B cell (primary cell): ENCODE measurements around the gene PCDHB8. TPM values are rescaled to one million over a fixed set of nuclear protein-coding genes. Genes with fewer than 3 reads are reported as not detected.
"Not testable (repeated sequence)": the region's sequence is repeated elsewhere in the genome, so short reads cannot be mapped to it uniquely, and the experiment has no call there.

ENCODE experiments used
- ATAC-seq: fragments of 200-7000 bp; cut with Tn5 transposase; one replicate; pipeline ENCODE4 v1.10.0; 2021; ENCODE audit warnings: low read depth, mild to moderate bottlenecking, moderate number of reproducible peaks, moderate library complexity
- CTCF ChIA-PET: fragments of 350-600 bp; sonication (Branson Sonifier 250); formaldehyde crosslinking; loops from one replicate; lab custom pipeline; 2021; ENCODE audit warnings: antibody characterized with exemption, inconsistent platforms; lab: Charles Lee
- POLR2A ChIA-PET: fragments of 350-600 bp; sonication (Branson Sonifier 250); formaldehyde crosslinking; loops from one replicate; lab custom pipeline; 2021; ENCODE audit warnings: antibody characterized with exemption; lab: Charles Lee
- DNase-seq: peaks from one replicate; pipeline ENCODE4 v3.0.0; 2013
- H2AFZ ChIP-seq: 2 replicates; pipeline ENCODE4 v1.6.1; 2012; ENCODE audit warnings: mild to moderate bottlenecking, low read depth, low read length; ENCODE audit not compliant: insufficient read depth, poor library complexity, severe bottlenecking
- H3K27ac ChIP-seq, 2 donors: 1 replicate in 1 of 2; 2 replicates in 1 of 2; pipeline ENCODE4 v1.5.1; 2012 to 2013; ENCODE audit warnings: low read length in 2 of 2, mild to moderate bottlenecking in 2 of 2, moderate library complexity in 1 of 2
- H3K27me3 ChIP-seq, 4 experiments: fragments of 200-600 bp in 1 of 4; sonication (generic) in 1 of 4; replicated peaks in 1 of 4; 1 replicate in 2 of 4; 2 replicates in 2 of 4; pipeline versions ENCODE4 v1.6.1 to v1.7.0; 2013 to 2016; ENCODE audit warnings: low read length in 3 of 4, mild to moderate bottlenecking in 2 of 4, mixed read lengths in 1 of 4, moderate library complexity in 1 of 4; ENCODE audit not compliant: insufficient read depth in 4 of 4, control insufficient read depth in 3 of 4; ENCODE audit errors: control extremely low read depth in 1 of 4
- H3K36me3 ChIP-seq, 2 experiments: replicated peaks in 1 of 2; 1 replicate in 1 of 2; 2 replicates in 1 of 2; pipeline versions ENCODE4 v1.6.1 to v1.7.1; 2013; ENCODE audit warnings: low read length in 1 of 2; ENCODE audit not compliant: insufficient read depth in 2 of 2, control insufficient read depth in 1 of 2; ENCODE audit errors: control extremely low read depth in 1 of 2, extremely low read depth in 1 of 2
- H3K4me1 ChIP-seq, 2 donors: fragments of 200-600 bp in 1 of 2; sonication (generic) in 1 of 2; 1 replicate in 1 of 2; 2 replicates in 1 of 2; pipeline versions ENCODE4 v1.5.1 to v1.6.1; 2013 to 2017; ENCODE audit warnings: low read length in 2 of 2; ENCODE audit not compliant: control insufficient read depth in 2 of 2, insufficient read depth in 2 of 2
- H3K4me2 ChIP-seq: replicated peaks from 2 replicates; pipeline ENCODE3; 2012; ENCODE audit warnings: mild to moderate bottlenecking, low read depth, low read length; ENCODE audit not compliant: poor library complexity, severe bottlenecking
- H3K4me3 ChIP-seq, 5 experiments: fragments of 200-600 bp in 1 of 5; sonication (generic) in 1 of 5; 1 replicate in 3 of 5; 2 replicates in 2 of 5; pipeline versions ENCODE4 v1.5.1 to v1.7.0; 2011 to 2016; ENCODE audit warnings: low read length in 4 of 5, mild to moderate bottlenecking in 4 of 5, low read depth in 2 of 5, control low read depth in 1 of 5, moderate library complexity in 1 of 5; ENCODE audit not compliant: insufficient read depth in 1 of 5; ENCODE audit errors: control extremely low read depth in 1 of 5, extremely low read depth in 1 of 5
- H3K79me2 ChIP-seq: fragments of 200-600 bp; sonication (generic); one replicate; pipeline ENCODE4 v1.6.0; 2016; ENCODE audit warnings: low read length; ENCODE audit not compliant: control insufficient read depth, insufficient read depth
- H3K9ac ChIP-seq: fragments of 200-600 bp; sonication (generic); 2 replicates; pipeline ENCODE4 v1.6.1; 2017; ENCODE audit warnings: mild to moderate bottlenecking, low read length, moderate library complexity
- H3K9me3 ChIP-seq, 3 donors: one replicate each; pipeline versions ENCODE4 v1.6.1 to v1.7.1; 2013; ENCODE audit warnings: low read length in 2 of 3; ENCODE audit not compliant: control insufficient read depth in 2 of 3, insufficient read depth in 1 of 3; ENCODE audit errors: control extremely low read depth in 1 of 3
- H4K20me1 ChIP-seq: 2 replicates; pipeline ENCODE4 v1.6.0; 2012; ENCODE audit warnings: mild to moderate bottlenecking, low read length; ENCODE audit not compliant: insufficient read depth, control insufficient read depth, poor library complexity, severe bottlenecking
- H3K27ac Mint-ChIP-seq: one replicate; pipeline ENCODE4 v1.8.0; 2021; ENCODE audit warnings: mixed read lengths
- H3K27me3 Mint-ChIP-seq: one replicate; pipeline ENCODE4 v1.8.0; 2021; ENCODE audit warnings: mixed read lengths
- H3K4me1 Mint-ChIP-seq: one replicate; pipeline ENCODE4 v1.8.0; 2021; ENCODE audit warnings: mixed read lengths
- H3K4me3 Mint-ChIP-seq: one replicate; pipeline ENCODE4 v1.8.0; 2021; ENCODE audit warnings: mixed read lengths
- H3K9me3 Mint-ChIP-seq: one replicate; pipeline ENCODE4 v1.8.0; 2022; ENCODE audit warnings: mixed read lengths; ENCODE audit not compliant: insufficient read depth
- EZH2 ChIP-seq: IDR thresholded peaks from 2 replicates; pipeline ENCODE4 v1.6.1; 2012; ENCODE audit warnings: borderline replicate concordance, low read depth, mild to moderate bottlenecking, moderate library complexity, low read length; ENCODE audit not compliant: insufficient read depth, poor library complexity, severe bottlenecking
- WGBS: methylation state at CpG from one replicate; pipeline ENCODE4 v1.1.5; 2013; ENCODE audit warnings: missing lambda C conversion rate; ENCODE audit not compliant: insufficient coverage; 5-methylcytosine and 5-hydroxymethylcytosine counted together
- intact Hi-C: fragments of 100-400 bp; cut with micrococcal nuclease; formaldehyde crosslinking; loops from one replicate; pipeline ENCODE4 v1.10.0; 2022
- polyA plus RNA-seq: library from polyadenylated mRNA; depleted of rRNA; stranded (reverse); fragments of >200 nt; gene quantifications from 2 replicates; pipeline ENCODE4 v1.2.3, GENCODE V29; 2012
- total RNA-seq, 2 donors: library from RNA; stranded (reverse); fragments of 120-200 nt in 1 of 2; gene quantifications; 1 replicate in 1 of 2; 2 replicates in 1 of 2; pipeline versions ENCODE4 v1.2.3 to v1.2.4, GENCODE V29; 2013 to 2022
- TF ChIP-seq, protein P1 (sequence below): fragments of 200-600 bp; IDR thresholded peaks from one replicate; pipeline ENCODE4 v1.8.0; 2022; ENCODE audit warnings: antibody characterized with exemption, mild to moderate bottlenecking

PCDHB8 gene
- total and polyA plus RNA-seq, 2 donors (not counting 1 experiment from before 2014, with no cell fraction given), result not detected

DNA sequence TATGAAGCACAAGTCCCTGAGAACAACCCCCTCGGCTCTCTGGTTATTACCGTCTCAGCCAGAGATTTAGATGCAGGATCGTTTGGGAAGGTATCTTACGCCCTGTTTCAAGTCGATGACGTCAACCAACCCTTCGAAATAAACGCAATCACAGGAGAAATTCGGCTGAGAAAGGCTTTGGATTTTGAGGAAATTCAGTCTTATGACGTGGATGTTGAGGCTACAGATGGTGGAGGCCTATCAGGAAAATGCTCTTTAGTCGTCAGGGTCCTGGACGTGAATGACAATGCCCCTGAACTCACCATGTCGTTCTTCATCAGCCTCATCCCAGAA is 26.6 kb upstream of the PCDHB8 start:
- H3K9me3 Mint-ChIP-seq, result no peaks in the 10 kb centered on the region
- no peak for DNase-seq
- CTCF ChIA-PET, result no interaction called here
- TF ChIP-seq, protein P1, sequence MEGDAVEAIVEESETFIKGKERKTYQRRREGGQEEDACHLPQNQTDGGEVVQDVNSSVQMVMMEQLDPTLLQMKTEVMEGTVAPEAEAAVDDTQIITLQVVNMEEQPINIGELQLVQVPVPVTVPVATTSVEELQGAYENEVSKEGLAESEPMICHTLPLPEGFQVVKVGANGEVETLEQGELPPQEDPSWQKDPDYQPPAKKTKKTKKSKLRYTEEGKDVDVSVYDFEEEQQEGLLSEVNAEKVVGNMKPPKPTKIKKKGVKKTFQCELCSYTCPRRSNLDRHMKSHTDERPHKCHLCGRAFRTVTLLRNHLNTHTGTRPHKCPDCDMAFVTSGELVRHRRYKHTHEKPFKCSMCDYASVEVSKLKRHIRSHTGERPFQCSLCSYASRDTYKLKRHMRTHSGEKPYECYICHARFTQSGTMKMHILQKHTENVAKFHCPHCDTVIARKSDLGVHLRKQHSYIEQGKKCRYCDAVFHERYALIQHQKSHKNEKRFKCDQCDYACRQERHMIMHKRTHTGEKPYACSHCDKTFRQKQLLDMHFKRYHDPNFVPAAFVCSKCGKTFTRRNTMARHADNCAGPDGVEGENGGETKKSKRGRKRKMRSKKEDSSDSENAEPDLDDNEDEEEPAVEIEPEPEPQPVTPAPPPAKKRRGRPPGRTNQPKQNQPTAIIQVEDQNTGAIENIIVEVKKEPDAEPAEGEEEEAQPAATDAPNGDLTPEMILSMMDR, result no peak
- no peak for TF ChIP-seq EZH2
- Histone ChIP-seq H3K36me3 (no peaks in the 10 kb centered on the region), H3K79me2 (no peaks in the 10 kb centered on the region), H3K27ac (no peak overlapping the region), H3K4me3 (no peak overlapping the region), H3K9ac (no peak overlapping the region), H2AFZ (no peak overlapping the region), H3K4me1 (no peaks in the 10 kb centered on the region), H3K27me3 (peaks cover 0 to 8% (median 5%) of the 10 kb centered on the region in 4 experiments), H4K20me1 (no peaks in the 10 kb centered on the region), H3K4me2 (no peak overlapping the region), H3K9me3 (peaks cover 0 to 31% (median 9%) of the 10 kb centered on the region in 3 donors)
- ATAC-seq, result no peak
- no peaks in the 10 kb centered on the region for H3K4me1 Mint-ChIP-seq
- H3K27ac Mint-ChIP-seq, result no peak overlapping the region
- POLR2A ChIA-PET, result no interaction called here
- H3K4me3 Mint-ChIP-seq, result no peak overlapping the region
- 48% methylated on average over 13 of the region's 13 CpGs for WGBS
- intact Hi-C loops, result no loop called here
- H3K27me3 Mint-ChIP-seq, result peaks cover 21% of the 10 kb centered on the region

GRCh38 chr5:141151632-141152031 is 26.0 kb upstream of the PCDHB8 start:
- H3K79me2 ChIP-seq, H3K27ac ChIP-seq, intact Hi-C loops, H3K4me3 Mint-ChIP-seq, DNase-seq, H4K20me1 ChIP-seq, H3K27me3 ChIP-seq, H3K9ac ChIP-seq, POLR2A ChIA-PET, H3K4me3 ChIP-seq, H3K27ac Mint-ChIP-seq, H3K36me3 ChIP-seq, ATAC-seq, H3K4me2 ChIP-seq, H3K9me3 Mint-ChIP-seq, H2AFZ ChIP-seq, H3K4me1 ChIP-seq, CTCF ChIA-PET, H3K4me1 Mint-ChIP-seq: not testable (repeated sequence)
- WGBS, result 48% methylated on average over 22 of the region's 41 CpGs
- peaks cover 0 to 36% (median 9%) of the 10 kb centered on the region in 3 donors for H3K9me3 ChIP-seq
- peaks cover 28% of the 10 kb centered on the region for H3K27me3 Mint-ChIP-seq

DNA sequence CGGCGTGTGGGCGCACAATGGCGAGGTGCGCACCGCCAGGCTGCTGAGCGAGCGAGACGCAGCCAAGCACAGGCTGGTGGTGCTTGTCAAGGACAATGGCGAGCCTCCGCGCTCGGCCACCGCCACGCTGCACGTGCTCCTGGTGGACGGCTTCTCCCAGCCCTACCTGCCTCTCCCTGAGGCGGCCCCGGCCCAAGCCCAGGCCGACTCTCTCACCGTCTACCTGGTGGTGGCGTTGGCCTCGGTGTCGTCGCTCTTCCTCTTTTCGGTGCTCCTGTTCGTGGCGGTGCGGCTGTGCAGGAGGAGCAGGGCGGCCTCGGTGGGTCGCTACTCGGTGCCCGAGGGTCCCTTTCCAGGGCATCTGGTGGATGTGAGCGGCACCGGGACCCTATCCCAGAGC is 25.5 kb upstream of the PCDHB8 start:
- H3K4me2 ChIP-seq, H3K79me2 ChIP-seq, H3K27ac Mint-ChIP-seq, H3K4me3 ChIP-seq, H4K20me1 ChIP-seq, H3K27ac ChIP-seq, H3K4me1 Mint-ChIP-seq, H3K9me3 Mint-ChIP-seq, H2AFZ ChIP-seq, POLR2A ChIA-PET, H3K36me3 ChIP-seq, CTCF ChIA-PET, H3K4me3 Mint-ChIP-seq, ATAC-seq, intact Hi-C loops, H3K4me1 ChIP-seq, H3K27me3 ChIP-seq, H3K9ac ChIP-seq, DNase-seq: not testable (repeated sequence)
- peaks cover 0 to 38% (median 12%) of the 10 kb centered on the region in 3 donors for H3K9me3 ChIP-seq
- 44% methylated on average over 27 of the region's 36 CpGs for WGBS
- H3K27me3 Mint-ChIP-seq, result peaks cover 31% of the 10 kb centered on the region
